Measurements from ENCODE around the gene NRAS. TPM values are rescaled to one million over a fixed set of nuclear protein-coding genes. Genes with fewer than 3 reads are reported as not detected.
A peak's percentile ranks its signal among the peaks of the same experiment; 100 is the strongest.

The NRAS gene
- total and polyA plus RNA-seq, 9 donors: 8.7 to 21.7 (median 16.4) TPM

DNA sequence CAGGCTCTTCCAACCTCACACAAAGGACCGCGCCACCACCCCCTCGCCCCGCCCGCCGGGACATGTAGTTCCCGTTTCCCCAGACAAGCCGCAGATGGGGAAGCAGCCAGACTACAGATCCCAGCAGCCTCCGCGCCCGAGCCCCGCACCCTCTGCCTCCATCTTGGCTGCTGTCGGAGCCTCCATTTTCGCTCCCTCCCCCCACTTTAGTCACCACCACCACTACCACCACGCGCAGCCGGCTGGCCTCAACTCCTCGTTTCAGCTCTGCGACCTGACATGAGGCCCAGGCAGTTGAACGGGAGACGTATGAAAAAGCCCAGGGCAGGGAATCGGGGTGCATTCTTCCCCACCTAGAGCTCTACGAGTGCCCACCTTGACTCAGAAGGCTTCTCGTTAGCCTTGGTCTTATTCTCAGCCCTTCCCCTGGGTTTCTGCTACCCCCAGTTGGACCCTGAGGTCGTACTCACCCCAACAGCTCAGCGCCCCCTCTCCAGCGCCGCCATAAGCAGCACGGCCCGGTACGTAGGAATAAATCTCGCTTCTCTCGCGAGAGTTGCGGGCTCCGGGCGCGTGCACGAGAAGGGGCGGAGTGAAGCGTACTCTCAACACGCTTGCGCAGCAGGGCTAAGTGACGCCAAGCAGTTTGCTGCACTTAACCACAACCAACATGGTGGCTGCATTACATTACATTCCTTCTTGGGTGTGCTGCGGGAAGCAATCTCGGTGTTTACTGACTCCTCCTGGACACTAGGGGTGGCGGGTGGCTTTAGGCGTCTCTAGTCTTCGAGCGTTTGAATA lies 41.1 kb upstream of the NRAS start, which contains the start of gene CSDE1:
Gene CSDE1 (minus strand): TSS at position 530 of the 801 bp plus-strand sequence. CDS start 18,094 bp downstream, outside the sequence.
- 0 to 1% (median 1%) methylated on average over 49 to 50 of the region's 50 CpGs for WGBS, 3 donors
- H3K27ac ChIP-seq: peak within 1 kb of the TSS; percentile 90 to 97

GRCh38 chr1:114756949-114757454 lies 40.4 kb upstream of the NRAS start:
- Histone ChIP-seq H3K27me3 (no peaks in the 10 kb centered on the region), H3K9me3 (no peaks in the 10 kb centered on the region), H3K36me3 (no peaks in the 10 kb centered on the region), H3K4me1 (ENCODE audit: insufficient read depth) (peaks cover 8% of the 10 kb centered on the region), H3K4me3 (peak overlapping the region; percentile 97), H3K27ac (peak overlapping the region; percentile 90 to 97)
- 1% methylated on average over 17 of the region's 17 CpGs for WGBS, 3 donors
- DNase-seq: peak; percentile 22 to 53 (median 45)
- intact Hi-C loops (cut with DNase I): loop anchor here in 1 of 4 donors (2.0 kb wide), 1 partner anchor 40 kb away; the partner anchor contains the start of gene NRAS
- TF ChIP-seq POLR2A (IDR thresholded peaks at IDR 0.05) (no peak), EP300 (IDR thresholded peaks at IDR 0.05) (no peak), CTCF (IDR thresholded peaks at IDR 0.05) (no peak)

More for the DNA sequence above, 41.1 kb upstream of the NRAS start, which contains the start of gene CSDE1:
- DNase-seq: peak; percentile 96 to 98 (median 98)
- no peaks in the 10 kb centered on the region for H3K9me3 ChIP-seq
- H3K4me1 ChIP-seq (ENCODE audit: insufficient read depth): peaks cover 5% of the 10 kb centered on the region
- H3K36me3 ChIP-seq: no peaks in the 10 kb centered on the region
- TF ChIP-seq CTCF (IDR thresholded peaks at IDR 0.05) (no peak), EP300 (IDR thresholded peaks at IDR 0.05) (no peak), POLR2A (IDR thresholded peaks at IDR 0.05) (peak; percentile 95)
- intact Hi-C loops (cut with DNase I): loop anchor here in 1 of 4 donors (2.0 kb wide), 1 partner anchor 41 kb away; the partner anchor contains the start of gene NRAS
- no peaks in the 10 kb centered on the region for H3K27me3 ChIP-seq
- H3K4me3 ChIP-seq: peak within 1 kb of the TSS; percentile 97

DNA sequence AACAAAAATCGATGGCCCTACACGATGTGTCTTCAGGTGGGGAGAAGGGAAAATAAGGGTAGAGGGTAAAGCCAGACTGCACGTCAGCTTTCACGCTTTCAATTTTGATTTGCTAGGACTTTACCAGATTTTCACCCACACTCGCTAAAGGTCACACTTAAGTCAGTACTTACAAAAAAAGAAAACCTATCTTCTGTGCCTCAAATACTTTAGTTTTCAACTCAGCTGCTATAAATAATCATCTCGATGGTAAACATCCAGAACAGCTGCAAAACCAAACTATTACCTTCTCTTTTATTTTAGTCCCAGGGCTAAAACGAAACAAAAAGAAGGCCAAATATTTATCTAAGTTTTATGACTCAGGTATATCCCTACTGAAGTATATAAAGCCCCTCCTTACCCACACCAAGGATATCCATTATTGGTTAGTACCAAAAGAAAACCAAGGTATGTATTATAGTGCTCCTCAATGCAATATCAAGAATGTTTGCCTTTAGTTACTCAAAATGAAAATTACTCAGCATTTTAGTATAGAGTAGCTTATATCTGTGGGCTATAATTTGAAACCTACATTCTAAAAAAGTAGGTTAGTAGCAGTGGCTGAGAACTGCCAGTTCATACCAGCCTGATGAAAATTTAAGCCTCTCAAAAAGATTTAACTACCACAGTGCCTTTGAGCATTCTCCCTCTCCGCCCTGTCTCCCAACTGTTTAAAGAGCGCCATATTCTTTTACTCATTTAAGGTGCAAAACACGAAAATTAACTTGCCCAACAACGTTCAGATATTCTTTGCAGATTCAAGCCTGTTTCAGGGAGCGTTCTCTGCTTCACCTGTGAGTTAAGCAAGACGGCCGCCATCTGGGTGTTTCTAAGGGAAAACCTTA lies 39.7 kb upstream of the NRAS start:
- Histone ChIP-seq H3K27me3 (no peaks in the 10 kb centered on the region), H3K4me1 (ENCODE audit: insufficient read depth) (peaks cover 12% of the 10 kb centered on the region), H3K27ac (no peak overlapping the region), H3K4me3 (peak overlapping the region; percentile 97), H3K36me3 (no peaks in the 10 kb centered on the region), H3K9me3 (no peaks in the 10 kb centered on the region)
- WGBS, 3 donors: 13 to 24% (median 16%) methylated on average over 14 of the region's 14 CpGs
- no peak for DNase-seq
- no peak for TF ChIP-seq CTCF (IDR thresholded peaks at IDR 0.05)
- no peak for TF ChIP-seq POLR2A (IDR thresholded peaks at IDR 0.05)
- TF ChIP-seq EP300 (IDR thresholded peaks at IDR 0.05): no peak
- intact Hi-C loops (cut with DNase I): loop anchor here in 1 of 4 donors (2.0 kb wide), 1 partner anchor 39 kb away; the partner anchor contains the start of gene NRAS

Measured in ovary (tissue), 9 donors.